Fibroblast of the aortic adventitia (primary cell): Measurements from ENCODE around the gene SH2D1B. TPM values are rescaled to one million over a fixed set of nuclear protein-coding genes. Genes with fewer than 3 reads are reported as not detected.

ENCODE experiments used
- DNase-seq: peaks from one replicate; pipeline ENCODE4 v3.0.0-alpha.2; 2010; ENCODE audit warnings: low read depth
- H3K4me3 ChIP-seq: 2 replicates; pipeline ENCODE4 v1.5.1; 2011; ENCODE audit warnings: low read depth, mild to moderate bottlenecking, control low read depth, low read length, moderate library complexity
- total RNA-seq: library from RNA; depleted of rRNA; stranded (reverse); fragments of >200 nt; gene quantifications from 2 replicates; pipeline ENCODE4 v1.2.3, GENCODE V29; 2012; ENCODE audit warnings: low replicate concordance
- TF ChIP-seq, protein P1 (sequence below): IDR thresholded peaks from 2 replicates; pipeline ENCODE4 v1.5.1; 2011; ENCODE audit warnings: mild to moderate bottlenecking, low read length, control low read depth, inconsistent platforms; ENCODE audit not compliant: insufficient read depth

The SH2D1B gene
- total RNA-seq, 1 donor, result under 0.01 TPM

DNA sequence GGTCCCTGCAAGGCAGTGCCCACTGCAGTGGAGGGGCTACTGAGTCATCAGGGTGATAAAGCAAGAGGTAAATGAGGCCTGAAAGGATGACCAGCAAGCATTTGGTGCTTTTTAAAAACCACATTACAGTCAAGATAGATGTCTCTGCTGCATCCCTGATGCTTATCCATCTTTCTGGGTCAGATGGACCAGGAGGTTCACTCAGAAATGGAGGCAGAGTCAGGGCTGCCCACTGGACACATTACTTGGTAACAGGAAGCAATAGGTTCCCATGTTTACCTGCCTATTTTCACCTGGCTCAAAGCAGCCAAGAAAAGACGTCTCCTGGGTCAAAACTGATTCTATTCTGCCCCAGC is 38.9 kb downstream of the SH2D1B start:
- H3K4me3 ChIP-seq, result no peak overlapping the region
- no peak for DNase-seq
- TF ChIP-seq, protein P1, sequence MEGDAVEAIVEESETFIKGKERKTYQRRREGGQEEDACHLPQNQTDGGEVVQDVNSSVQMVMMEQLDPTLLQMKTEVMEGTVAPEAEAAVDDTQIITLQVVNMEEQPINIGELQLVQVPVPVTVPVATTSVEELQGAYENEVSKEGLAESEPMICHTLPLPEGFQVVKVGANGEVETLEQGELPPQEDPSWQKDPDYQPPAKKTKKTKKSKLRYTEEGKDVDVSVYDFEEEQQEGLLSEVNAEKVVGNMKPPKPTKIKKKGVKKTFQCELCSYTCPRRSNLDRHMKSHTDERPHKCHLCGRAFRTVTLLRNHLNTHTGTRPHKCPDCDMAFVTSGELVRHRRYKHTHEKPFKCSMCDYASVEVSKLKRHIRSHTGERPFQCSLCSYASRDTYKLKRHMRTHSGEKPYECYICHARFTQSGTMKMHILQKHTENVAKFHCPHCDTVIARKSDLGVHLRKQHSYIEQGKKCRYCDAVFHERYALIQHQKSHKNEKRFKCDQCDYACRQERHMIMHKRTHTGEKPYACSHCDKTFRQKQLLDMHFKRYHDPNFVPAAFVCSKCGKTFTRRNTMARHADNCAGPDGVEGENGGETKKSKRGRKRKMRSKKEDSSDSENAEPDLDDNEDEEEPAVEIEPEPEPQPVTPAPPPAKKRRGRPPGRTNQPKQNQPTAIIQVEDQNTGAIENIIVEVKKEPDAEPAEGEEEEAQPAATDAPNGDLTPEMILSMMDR, result no peak

DNA sequence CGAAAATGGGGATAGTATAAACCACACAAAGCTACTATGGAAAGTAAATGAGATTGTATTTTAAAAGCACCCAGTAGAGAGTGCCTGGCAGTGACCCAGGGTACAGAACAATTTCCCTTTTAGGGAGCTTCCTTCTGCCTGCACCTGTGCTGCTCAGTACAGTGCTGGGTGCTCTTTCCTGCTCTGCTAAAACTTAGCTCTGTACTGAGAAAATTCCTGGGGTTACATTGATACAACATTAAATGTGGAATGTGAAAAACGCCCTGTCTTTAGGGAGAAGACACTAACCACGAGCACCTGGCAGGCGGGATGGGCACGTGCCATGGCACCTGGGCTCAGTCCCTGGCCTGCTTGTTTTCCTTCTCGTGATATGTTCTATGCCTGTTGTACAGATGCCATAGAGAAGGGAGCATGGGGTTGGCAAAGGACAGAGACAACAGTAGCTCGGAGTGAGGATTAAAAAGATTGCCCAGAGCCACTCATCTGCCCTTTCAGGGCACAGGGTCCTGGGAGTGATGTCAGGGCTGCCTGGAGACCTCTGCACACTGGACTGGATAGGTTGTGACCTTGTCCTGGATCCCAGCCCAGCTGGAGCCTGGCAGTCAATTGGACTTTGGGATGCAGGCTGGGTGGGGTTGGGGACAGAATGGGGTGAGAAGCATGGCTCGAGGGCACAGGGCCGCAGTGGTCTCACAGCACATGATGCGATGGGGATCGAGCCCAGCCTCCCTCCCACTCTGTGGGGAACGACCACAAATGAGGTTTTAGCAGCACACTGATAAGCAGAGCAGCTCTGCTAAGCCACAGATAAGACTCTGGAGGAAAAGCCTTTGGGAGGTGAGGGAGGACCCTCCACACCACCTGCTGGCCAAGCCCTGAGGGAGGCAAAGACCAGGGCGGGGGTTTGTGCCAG is 39.5 kb downstream of the SH2D1B start:
- TF ChIP-seq, protein P1, result no peak
- H3K4me3 ChIP-seq, result no peak overlapping the region
- no peak for DNase-seq

DNA sequence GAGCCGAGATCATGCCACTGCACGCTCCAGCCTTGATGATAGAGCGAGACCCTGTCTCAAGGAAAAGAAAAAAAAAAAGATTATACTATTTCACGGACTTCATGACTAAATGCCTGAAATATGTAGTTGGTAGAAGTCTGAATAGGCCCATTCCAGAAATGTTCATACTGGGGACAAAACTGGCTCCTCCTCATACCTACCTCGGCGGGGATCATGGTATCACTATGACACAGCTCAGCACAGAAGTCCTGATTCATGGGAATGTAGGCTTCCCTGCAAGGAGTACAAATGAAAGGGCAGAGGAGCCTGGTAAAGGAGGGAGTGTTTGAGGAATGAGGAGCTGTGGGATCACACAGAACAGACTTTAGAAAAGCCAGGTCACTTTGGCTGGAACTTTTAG is 40.3 kb downstream of the SH2D1B start:
- TF ChIP-seq, protein P1, result no peak
- DNase-seq, result no peak
- no peak overlapping the region for H3K4me3 ChIP-seq

DNA sequence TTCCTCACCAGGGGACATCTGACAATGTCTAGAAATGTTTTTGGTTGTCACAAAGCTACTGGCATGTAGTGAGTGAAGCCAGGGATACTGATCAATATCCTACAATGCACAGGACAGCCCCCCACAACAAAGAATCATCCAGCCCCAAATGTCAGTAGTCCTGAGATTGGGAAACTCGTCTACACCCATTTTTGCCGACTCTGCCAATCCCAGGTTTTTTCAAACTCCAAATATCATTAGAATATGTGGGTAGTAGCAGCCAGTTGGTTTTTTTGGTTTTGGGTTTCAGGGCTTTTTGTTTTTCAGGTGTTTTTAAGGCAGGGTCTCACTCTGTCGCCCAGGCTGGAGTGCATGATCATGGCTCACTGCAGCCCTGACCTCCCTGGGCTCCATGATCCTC is 41.2 kb downstream of the SH2D1B start:
- H3K4me3 ChIP-seq, result no peak overlapping the region
- TF ChIP-seq, protein P1, result no peak
- DNase-seq, result no peak

DNA sequence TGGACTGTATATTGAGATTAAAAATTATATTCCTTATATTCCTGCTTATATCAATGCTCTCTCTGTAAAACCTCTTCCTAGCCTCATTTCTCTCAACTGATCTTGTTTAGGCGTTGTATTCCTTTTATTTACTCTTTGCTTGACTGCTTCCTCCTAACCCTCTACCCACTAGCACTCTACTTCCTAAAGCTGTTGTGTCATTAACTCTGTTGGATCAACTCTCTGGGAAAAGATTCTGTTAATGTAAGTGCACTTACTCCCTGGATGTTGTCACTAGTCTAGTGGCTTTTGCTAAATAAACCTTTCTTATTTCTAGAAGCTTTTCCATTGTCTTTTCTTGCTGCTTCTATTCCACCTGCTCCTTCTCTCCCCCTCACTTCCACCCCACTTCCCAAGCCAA is 41.8 kb downstream of the SH2D1B start:
- TF ChIP-seq, protein P1, result no peak
- H3K4me3 ChIP-seq, result no peak overlapping the region
- no peak for DNase-seq

DNA sequence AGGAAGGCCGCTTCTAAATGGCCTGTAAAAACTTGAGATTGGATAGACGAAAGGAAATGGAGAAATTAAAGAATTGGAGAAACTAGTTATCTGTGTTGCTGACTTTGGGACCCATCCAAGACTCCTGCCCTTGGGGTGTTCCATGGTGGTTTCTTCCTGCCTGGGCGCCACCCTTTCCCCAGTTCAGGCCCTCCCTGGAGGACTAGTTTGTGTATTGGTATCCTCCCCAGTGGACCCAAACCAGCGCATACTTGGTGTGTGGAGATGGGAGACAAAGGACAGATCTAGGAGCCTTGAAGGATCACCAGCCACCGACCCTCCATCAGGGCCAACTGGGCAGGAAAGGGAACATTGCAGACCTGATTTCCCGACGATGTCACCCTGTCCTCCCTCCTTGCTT is 42.4 kb downstream of the SH2D1B start:
- DNase-seq, result no peak
- no peak overlapping the region for H3K4me3 ChIP-seq
- TF ChIP-seq, protein P1, result no peak
